Activated CD8-positive, alpha-beta memory T cell treated with anti-CD3 and anti-CD28 coated beads, Interleukin-2, amount 50 U/mL, for 48 hours (primary cell): Measurements from ENCODE around the gene MALAT1.

Experiments
- DNase-seq: peaks from one replicate; pipeline ENCODE4 v3.0.0-alpha.2; 2020

The MALAT1 gene

GRCh38 chr11:65540290-65541092 lies 41.6 kb downstream of the MALAT1 start:
- peak; percentile 94 for DNase-seq

- no peak for DNase-seq
These were observed 42.5 kb downstream of the MALAT1 start for GRCh38 chr11:65541093-65541982.

GRCh38 chr11:65542738-65543390 lies 44.0 kb downstream of the MALAT1 start:
- DNase-seq: no peak

GRCh38 chr11:65545853-65546216 lies 47.0 kb downstream of the MALAT1 start:
- DNase-seq: no peak

- peak; percentile 100 for DNase-seq
These were observed 47.5 kb downstream of the MALAT1 start for GRCh38 chr11:65546217-65546958.

DNA sequence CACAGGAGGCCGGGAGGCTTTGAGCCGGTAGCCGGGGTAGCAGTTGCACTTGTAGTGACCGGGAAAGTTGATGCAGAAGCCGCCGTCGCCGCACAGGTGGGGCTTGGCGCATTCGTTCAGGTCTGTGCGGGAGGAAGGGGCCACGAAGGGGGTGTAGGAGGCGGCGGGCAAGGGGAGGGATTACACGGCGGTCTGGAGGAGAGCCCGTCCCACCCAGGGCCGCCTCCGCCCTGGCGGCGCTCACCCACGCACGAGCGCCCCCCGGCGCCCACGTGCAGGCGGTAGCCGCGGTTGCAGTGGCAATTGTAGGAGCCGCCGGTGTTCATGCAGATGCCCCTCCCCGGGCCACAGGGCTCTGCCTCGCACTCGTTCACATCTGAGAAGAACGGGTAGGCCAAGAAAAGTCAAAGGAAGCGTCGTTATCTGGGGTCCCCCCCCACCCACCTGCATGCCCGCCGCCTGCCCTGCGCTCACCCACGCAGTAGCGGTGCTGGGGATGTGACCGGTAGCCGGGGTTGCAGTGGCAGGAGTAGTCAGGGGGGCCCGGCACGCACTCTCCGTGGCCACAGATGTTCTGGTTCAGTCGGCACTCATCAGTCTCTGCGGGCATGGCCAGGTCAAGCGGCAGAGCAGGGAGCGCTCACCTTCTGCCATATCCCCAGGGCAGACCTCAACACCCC lies 48.7 kb downstream of the MALAT1 start:
- DNase-seq: no peak

DNA sequence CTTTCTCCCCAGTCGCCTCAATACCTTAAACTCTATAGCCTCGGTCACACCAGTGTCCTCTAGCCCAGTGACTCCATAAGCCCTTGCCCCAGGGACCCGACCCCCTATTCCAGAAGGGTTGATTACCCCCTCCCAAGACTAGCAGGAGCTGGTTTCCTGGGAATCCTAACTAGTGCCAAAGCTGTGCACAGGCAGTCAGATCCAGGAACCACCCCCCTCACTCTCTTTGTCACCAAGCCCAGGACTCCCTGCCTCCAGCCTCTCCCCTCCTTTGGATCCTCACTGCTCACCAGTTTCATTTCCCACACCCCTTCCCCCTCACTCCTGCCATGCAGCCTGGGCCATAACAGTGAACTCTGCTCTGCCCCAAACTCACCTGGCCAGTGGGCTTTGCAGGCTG lies 49.5 kb downstream of the MALAT1 start:
- no peak for DNase-seq

GRCh38 chr11:65549096-65549495 lies 50.3 kb downstream of the MALAT1 start:
- DNase-seq: no peak

DNA sequence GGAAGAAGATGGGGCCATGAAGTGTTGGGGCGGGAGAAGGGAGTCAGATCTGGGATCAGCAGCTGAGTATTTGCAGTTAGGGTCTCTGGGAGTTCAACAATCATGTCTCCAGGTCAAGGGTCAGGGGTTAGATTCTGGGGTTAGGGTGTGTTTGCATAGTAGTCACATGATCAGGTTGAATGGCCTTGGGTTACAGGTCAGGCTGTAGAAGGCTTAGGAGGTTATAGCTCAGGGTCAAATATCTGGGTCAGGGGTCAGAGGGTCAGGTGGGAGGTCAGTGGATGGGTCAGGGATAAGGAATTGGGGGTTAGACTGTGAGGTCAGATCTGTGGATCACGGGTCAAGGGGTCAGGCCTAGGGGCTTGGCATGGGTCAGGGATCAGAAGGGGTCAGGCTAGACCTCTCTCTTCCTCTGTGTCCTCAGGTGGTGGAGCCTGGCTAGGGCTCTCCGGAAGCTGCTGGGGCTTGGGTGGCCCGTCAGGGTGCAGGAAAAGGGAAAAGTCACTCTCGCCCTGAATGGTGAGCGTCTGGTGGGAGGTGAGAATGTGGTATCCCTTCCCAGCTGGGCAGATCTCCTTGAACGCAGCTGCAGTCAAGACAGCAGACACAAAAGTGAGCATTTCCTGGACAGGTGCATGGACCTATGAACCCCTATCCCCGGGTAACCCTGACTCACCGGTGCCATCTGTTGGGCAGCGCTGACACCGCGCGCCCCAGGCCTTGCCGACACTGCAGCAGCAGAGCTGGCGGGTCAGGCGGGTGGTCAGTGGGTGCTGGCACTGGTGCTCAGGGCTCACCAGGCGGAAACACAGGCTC lies 52.9 kb downstream of the MALAT1 start:
- no peak for DNase-seq

GRCh38 chr11:65552388-65552951 lies 53.6 kb downstream of the MALAT1 start:
- no peak for DNase-seq

GRCh38 chr11:65553301-65554001 lies 54.6 kb downstream of the MALAT1 start:
- no peak for DNase-seq

GRCh38 chr11:65554057-65554818 lies 55.4 kb downstream of the MALAT1 start:
- DNase-seq: no peak

DNA sequence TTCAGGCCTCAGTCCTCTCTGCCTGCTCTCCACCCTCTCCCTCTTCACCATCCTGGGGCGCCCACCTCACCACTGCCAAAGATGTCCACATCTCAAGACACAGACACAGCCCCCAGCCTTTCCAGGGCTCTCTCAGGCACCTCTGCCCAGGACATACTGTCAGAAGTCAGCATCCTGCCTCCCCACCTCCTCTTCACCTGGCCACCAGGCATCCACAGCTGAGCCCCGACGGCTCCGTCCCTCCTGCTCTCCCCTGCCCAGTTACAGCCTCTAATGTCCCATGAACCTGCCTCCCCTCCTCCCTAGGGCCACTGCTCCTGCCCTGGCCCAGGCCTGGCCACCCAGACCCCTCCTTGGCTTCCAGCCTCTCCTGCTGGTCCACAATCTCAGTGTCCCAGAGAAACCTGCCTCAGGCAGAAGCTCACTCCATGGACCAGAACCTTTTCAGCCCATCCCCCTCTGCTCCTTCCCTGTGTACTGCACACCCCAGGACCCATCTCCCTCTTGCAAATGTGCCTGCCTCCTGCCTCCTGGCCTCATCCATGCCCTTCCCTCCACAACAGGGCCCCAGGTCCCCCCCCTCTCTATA lies 56.1 kb downstream of the MALAT1 start:
- no peak for DNase-seq

- no peak for DNase-seq
These were observed 56.9 kb downstream of the MALAT1 start for GRCh38 chr11:65555693-65556231.
